Activated T-cell treated with anti-CD3 and anti-CD28 coated beads for 48 hours (primary cell): Measurements from ENCODE around the gene CLDN24.

Experiments used
- DNase-seq: peaks from one replicate; pipeline ENCODE4 v3.0.0-alpha.2; 2020; ENCODE audit warnings: low read depth

The CLDN24 gene

DNA sequence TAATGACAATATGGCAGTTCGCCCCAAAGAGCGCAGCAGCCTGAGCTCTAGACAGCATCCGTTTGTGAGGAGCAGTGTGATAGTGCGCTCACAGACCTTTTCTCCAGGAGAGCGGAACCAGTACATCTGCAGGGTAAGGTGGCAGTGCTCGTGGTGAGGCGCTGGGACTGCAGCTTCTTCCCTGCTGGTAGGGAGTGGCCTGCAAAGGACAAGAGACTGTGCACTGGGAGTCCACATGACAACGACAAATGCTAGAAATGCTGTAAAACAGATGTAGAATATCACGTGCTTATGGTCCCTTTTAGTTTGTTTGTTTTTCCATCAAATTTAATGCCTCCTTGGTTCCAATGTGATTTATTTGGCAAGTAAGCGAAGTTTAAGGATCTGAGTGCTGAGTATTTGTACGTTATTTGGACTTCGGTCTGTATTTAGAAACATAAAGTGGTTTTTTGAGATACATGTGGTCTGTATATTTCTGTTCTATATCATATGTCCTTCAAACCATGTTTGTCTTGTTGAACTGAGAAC is 37.9 kb downstream of the CLDN24 start:
- DNase-seq = no peak

DNA sequence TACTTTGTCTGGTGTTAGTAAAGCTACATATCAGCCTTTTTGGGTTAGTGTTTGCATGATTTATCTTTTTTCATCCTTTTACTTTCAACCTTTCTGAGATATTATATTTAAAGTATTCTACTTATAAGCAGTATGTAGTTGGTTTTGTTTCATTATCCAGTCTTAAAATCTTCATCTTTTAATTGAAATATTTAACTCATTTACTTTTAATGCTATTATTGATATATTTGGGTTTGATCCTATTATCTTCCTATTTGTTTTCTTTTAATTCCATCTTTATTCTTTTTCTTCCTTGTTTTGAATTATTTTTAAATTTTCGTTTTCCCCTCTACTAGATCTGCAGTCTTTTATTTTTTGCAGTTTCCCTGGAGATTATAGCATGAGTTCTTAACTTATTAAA is 46.1 kb downstream of the CLDN24 start:
- DNase-seq = no peak

DNA sequence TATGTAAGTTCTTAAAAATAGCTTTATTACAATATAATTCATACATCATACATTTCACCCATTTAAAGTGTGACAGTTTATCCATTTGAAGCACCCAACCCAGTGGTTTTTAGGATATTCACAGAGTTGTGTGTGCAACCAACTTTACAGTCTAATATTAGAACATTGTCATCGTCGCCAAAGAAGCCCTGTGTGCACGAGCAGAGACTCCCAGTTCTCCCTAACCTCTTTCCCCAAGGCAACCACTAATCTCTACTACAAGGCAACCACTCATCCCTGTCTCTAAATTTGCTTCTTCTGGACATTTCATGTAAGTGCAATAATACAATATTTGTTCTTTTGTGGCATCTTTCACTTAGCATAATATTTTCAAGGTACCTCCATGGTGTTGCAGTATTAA is 49.8 kb downstream of the CLDN24 start:
- no peak for DNase-seq
